ENCODE measurements around the gene C3orf52. TPM values are rescaled to one million over a fixed set of nuclear protein-coding genes. Genes with fewer than 3 reads are reported as not detected.
A peak's percentile ranks its signal among the peaks of the same experiment; 100 is the strongest.

The C3orf52 gene
- total RNA-seq, 1 donor from 2014 or later, result 2.4 TPM

- Histone ChIP-seq H3K9me3 (replicated peaks) (no peaks in the 10 kb centered on the region), H3K4me1 (peaks cover 14% of the 10 kb centered on the region), H3K27ac (replicated peaks) (no peak overlapping the region), H3K36me3 (no peaks in the 10 kb centered on the region), H3K4me3 (no peak overlapping the region), H3K27me3 (ENCODE audit: low read depth) (no peaks in the 10 kb centered on the region)
- intact Hi-C loops (cut with micrococcal nuclease), result no loop called here
- no peak for DNase-seq
- TF ChIP-seq CTCF (IDR thresholded peaks at IDR 0.05; ENCODE audit: borderline replicate concordance), result no peak
These were observed 45.9 kb downstream of the C3orf52 start for GRCh38 chr3:112132088-112132487.

GRCh38 chr3:112132554-112132953, 46.4 kb downstream of the C3orf52 start:
- Histone ChIP-seq H3K27me3 (ENCODE audit: low read depth) (no peaks in the 10 kb centered on the region), H3K4me1 (peaks cover 10% of the 10 kb centered on the region), H3K27ac (replicated peaks) (no peak overlapping the region), H3K9me3 (replicated peaks) (no peaks in the 10 kb centered on the region), H3K36me3 (no peaks in the 10 kb centered on the region), H3K4me3 (no peak overlapping the region)
- intact Hi-C loops (cut with micrococcal nuclease), result no loop called here
- no peak for TF ChIP-seq CTCF (IDR thresholded peaks at IDR 0.05; ENCODE audit: borderline replicate concordance)
- no peak for DNase-seq

DNA sequence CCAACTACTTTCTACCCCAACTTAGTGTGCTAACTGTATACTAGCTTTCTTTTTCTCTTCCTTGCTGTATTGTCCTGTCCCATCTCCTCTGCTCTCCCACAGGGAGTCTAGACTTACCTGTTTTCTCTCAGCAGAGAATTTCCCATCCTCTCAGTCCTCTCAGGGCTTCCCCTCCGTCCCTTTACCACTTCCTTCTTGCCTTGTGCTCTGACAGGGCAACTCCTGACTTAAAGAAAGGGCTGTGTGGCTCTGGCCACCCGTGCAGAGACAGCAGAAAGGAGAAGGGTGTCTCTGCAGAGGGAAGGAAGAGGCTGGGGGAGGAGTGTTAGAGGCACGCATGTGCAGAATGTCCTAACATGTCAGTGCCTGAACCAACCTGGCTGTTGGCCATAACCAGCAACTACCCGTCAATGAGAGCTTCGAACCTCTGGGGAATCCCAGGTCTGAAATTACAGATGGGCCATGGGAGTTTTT, 46.8 kb downstream of the C3orf52 start, which contains the start of gene GCSAM:
Gene GCSAM, minus strand, starts transcription at position 274 of the 474 bp plus-strand sequence. Its CDS starts 128 bp downstream, at position 146.
- intact Hi-C loops (cut with micrococcal nuclease), result no loop called here
- no peaks in the 10 kb centered on the region for H3K27me3 ChIP-seq (ENCODE audit: low read depth)
- no peak within 1 kb of the TSS for H3K4me3 ChIP-seq
- H3K27ac ChIP-seq (replicated peaks), result no peak within 1 kb of the TSS
- H3K9me3 ChIP-seq (replicated peaks), result no peaks in the 10 kb centered on the region
- no peak for TF ChIP-seq CTCF (IDR thresholded peaks at IDR 0.05; ENCODE audit: borderline replicate concordance)
- H3K4me1 ChIP-seq, result peaks cover 5% of the 10 kb centered on the region
- DNase-seq, result peak; percentile 35
- no peaks in the 10 kb centered on the region for H3K36me3 ChIP-seq

GRCh38 chr3:112133626-112134334, 47.6 kb downstream of the C3orf52 start:
- Histone ChIP-seq H3K4me1 (peaks cover 3% of the 10 kb centered on the region), H3K4me3 (no peak overlapping the region), H3K36me3 (no peaks in the 10 kb centered on the region), H3K27me3 (ENCODE audit: low read depth) (no peaks in the 10 kb centered on the region), H3K9me3 (replicated peaks) (no peaks in the 10 kb centered on the region), H3K27ac (replicated peaks) (no peak overlapping the region)
- intact Hi-C loops (cut with micrococcal nuclease), result no loop called here
- no peak for TF ChIP-seq CTCF (IDR thresholded peaks at IDR 0.05; ENCODE audit: borderline replicate concordance)
- no peak for DNase-seq

- no peak for TF ChIP-seq CTCF (IDR thresholded peaks at IDR 0.05; ENCODE audit: borderline replicate concordance)
- Histone ChIP-seq H3K9me3 (replicated peaks) (no peaks in the 10 kb centered on the region), H3K27me3 (ENCODE audit: low read depth) (no peaks in the 10 kb centered on the region), H3K4me3 (no peak overlapping the region), H3K27ac (replicated peaks) (no peak overlapping the region), H3K4me1 (peaks cover 3% of the 10 kb centered on the region), H3K36me3 (no peaks in the 10 kb centered on the region)
- DNase-seq, result no peak
- intact Hi-C loops (cut with micrococcal nuclease), result no loop called here
These were observed 48.3 kb downstream of the C3orf52 start for GRCh38 chr3:112134335-112135124.
